ENCODE measurements around the gene SPATS2L. TPM values are rescaled to one million over a fixed set of nuclear protein-coding genes. Genes with fewer than 3 reads are reported as not detected.

The SPATS2L gene
- total RNA-seq, 1 experiment from 2014 or later: 47.3 TPM

GRCh38 chr2:200453142-200453852 is 146.8 kb downstream of the SPATS2L start:
- Histone ChIP-seq H4K91ac (ENCODE audit: insufficient read length, low read depth, low read length) (no peak overlapping the region), H3K79me2 (ENCODE audit: insufficient read depth, low read length) (no peaks in the 10 kb centered on the region), H2BK120ac (ENCODE audit: low read depth, low read length, poor library complexity, severe bottlenecking) (no peak overlapping the region), H3K9ac (ENCODE audit: extremely low read depth, insufficient read length, low read length) (no peak overlapping the region), H2BK12ac (ENCODE audit: insufficient read length, low read depth, low read length) (no peak overlapping the region), H2BK20ac (ENCODE audit: low read depth, low read length, poor library complexity, severe bottlenecking) (no peak overlapping the region), H3K14ac (ENCODE audit: insufficient read depth, low read length) (no peak overlapping the region), H2BK15ac (ENCODE audit: low read depth, low read length) (no peak overlapping the region), H3T11ph (ENCODE audit: low read length) (no peak overlapping the region), H3K4me2 (ENCODE audit: insufficient read depth, insufficient read length, low read length) (no peak overlapping the region), H3K9me3 (ENCODE audit: control insufficient read depth, low read depth, low read length) (no peaks in the 10 kb centered on the region), H3K27me3 (ENCODE audit: insufficient read depth, low read length) (no peaks in the 10 kb centered on the region), H2BK5ac (ENCODE audit: insufficient read length, low read length) (no peak overlapping the region), H3K27ac (ENCODE audit: insufficient read length, low read depth, low read length) (no peak overlapping the region), H3K4ac (ENCODE audit: low read depth, low read length) (no peak overlapping the region), H4K8ac (replicated peaks; ENCODE audit: insufficient read length, low read depth, low read length) (no peak overlapping the region), H2AFZ (ENCODE audit: low read length) (no peak overlapping the region), H2AK5ac (ENCODE audit: insufficient read length, low read length) (no peak overlapping the region), H4K20me1 (ENCODE audit: control insufficient read depth, insufficient read depth, insufficient read length) (no peaks in the 10 kb centered on the region), H3K56ac (ENCODE audit: insufficient read length, low read depth, low read length) (no peak overlapping the region), H4K5ac (ENCODE audit: insufficient read length, low read depth, low read length) (no peak overlapping the region), H3K4me1 (ENCODE audit: insufficient read depth, low read length) (peaks cover 6% of the 10 kb centered on the region; the same call in 1 of the 2 replicates), H3K79me1 (ENCODE audit: insufficient read depth, low read depth, low read length, poor library complexity, severe bottlenecking) (no peaks in the 10 kb centered on the region), H3K18ac (ENCODE audit: insufficient read length, low read depth, low read length) (no peak overlapping the region), H3K23ac (ENCODE audit: insufficient read length, low read depth, low read length) (no peak overlapping the region), H3K23me2 (ENCODE audit: insufficient read length, low read depth, low read length, poor library complexity, severe bottlenecking) (no peaks in the 10 kb centered on the region)
- H3K27ac Mint-ChIP-seq: peak overlapping the region in 2 of 3 experiments; percentile 12 to 13; a peak in 2 of 7 replicates
- no peaks in the 10 kb centered on the region for H3K9me3 Mint-ChIP-seq
- no peak overlapping the region for H3K4me3 Mint-ChIP-seq
- no peaks in the 10 kb centered on the region for H3K27me3 Mint-ChIP-seq (ENCODE audit: low read depth)
- no CpG with 5 or more reads among the region's 8 CpGs for WGBS (ENCODE audit: extremely low coverage, insufficient read length, low lambda C conversion rate)
- no peak for TF ChIP-seq CTCF (conservative IDR thresholded peaks at IDR 0.05)
- H3K4me1 Mint-ChIP-seq: peaks cover 8 to 13% of the 10 kb centered on the region in 2 experiments
- H3K36me3 Mint-ChIP-seq (ENCODE audit: insufficient read depth in 1 of 3, low read depth in 3 of 3): peaks cover 3 to 20% (median 4%) of the 10 kb centered on the region in 3 experiments; a peak in 5 of 7 replicates
- DNase-seq: no peak
